A673 (cell line): ENCODE data around the gene ADGRL3. TPM values are rescaled to one million over a fixed set of nuclear protein-coding genes. Genes with fewer than 3 reads are reported as not detected.
"Not testable (repeated sequence)": the region's sequence is repeated elsewhere in the genome, so short reads cannot be mapped to it uniquely, and the experiment has no call there.

Source experiments
- BruUV-seq: library from RNA; stranded (reverse); fragments of 400-500 nt; replicated peaks from 2 replicates; lab custom pipeline; 2021; lab: Mats Ljungman, UMichigan
- CTCF ChIA-PET: fragments of 300-600 bp; sonication (Branson Sonifier 250); formaldehyde crosslinking; loops from one replicate; lab custom pipeline; 2022; ENCODE audit warnings: antibody characterized with exemption; lab: Charles Lee
- POLR2A ChIA-PET: fragments of 300-600 bp; sonication (Branson Sonifier 250); formaldehyde crosslinking; loops from one replicate; lab custom pipeline; 2022; ENCODE audit warnings: antibody characterized with exemption; ENCODE audit not compliant: low non-redundant PET; lab: Charles Lee
- DNase-seq: peaks from one replicate; pipeline ENCODE4 v3.0.0-alpha.2; 2015; ENCODE audit warnings: low spot score
- H3K27ac ChIP-seq: fragments of 200-600 bp; sonication (generic); 2 replicates; pipeline ENCODE4 v1.5.1; 2016; ENCODE audit warnings: mixed run types, low read depth, mild to moderate bottlenecking, mixed read lengths, antibody characterized with exemption, low read length; ENCODE audit not compliant: poor library complexity, severe bottlenecking
- H3K27me3 ChIP-seq: fragments of 200-600 bp; sonication (generic); replicated peaks from 2 replicates; pipeline ENCODE4 v1.6.1; 2017; ENCODE audit warnings: mixed run types, low read depth, mild to moderate bottlenecking, mixed read lengths, antibody characterized with exemption, low read length; ENCODE audit not compliant: insufficient read depth, poor library complexity
- H3K36me3 ChIP-seq: fragments of 200-600 bp; sonication (generic); 2 replicates; pipeline ENCODE4 v1.6.1; 2016; ENCODE audit warnings: mixed run types, mild to moderate bottlenecking, mixed read lengths, antibody characterized with exemption, low read length; ENCODE audit not compliant: insufficient read depth, poor library complexity, severe bottlenecking
- H3K4me1 ChIP-seq: fragments of 200-600 bp; sonication (generic); 2 replicates; pipeline ENCODE4 v1.6.1; 2017; ENCODE audit warnings: mixed run types, mild to moderate bottlenecking, mixed read lengths, antibody characterized with exemption, low read length; ENCODE audit not compliant: insufficient read depth, poor library complexity, severe bottlenecking
- H3K4me3 ChIP-seq: fragments of 200-600 bp; sonication (generic); 2 replicates; pipeline ENCODE4 v1.5.1; 2016; ENCODE audit warnings: low read depth, mixed run types, mild to moderate bottlenecking, mixed read lengths, low read length; ENCODE audit not compliant: poor library complexity, severe bottlenecking
- H3K9me3 ChIP-seq: fragments of 200-600 bp; sonication (generic); 2 replicates; pipeline ENCODE4 v1.6.1; 2016; ENCODE audit warnings: mixed run types, low read depth, mild to moderate bottlenecking, mixed read lengths, antibody characterized with exemption, low read length; ENCODE audit not compliant: poor library complexity, severe bottlenecking
- CTCF ChIP-seq: fragments of 300-800, 200-600 bp; sonication (generic); conservative IDR thresholded peaks from 2 replicates; pipeline ENCODE4 v1.5.1; 2017; ENCODE audit warnings: low read depth, mild to moderate bottlenecking, antibody characterized with exemption, low read length, moderate library complexity, mixed read lengths
- EZH2 ChIP-seq: fragments of 200-600 bp; sonication (generic); IDR thresholded peaks from 2 replicates; pipeline ENCODE4 v1.6.1; 2017; ENCODE audit warnings: borderline replicate concordance, low read depth, mild to moderate bottlenecking, mixed read lengths, antibody characterized with exemption, low read length; ENCODE audit not compliant: poor library complexity, severe bottlenecking
- intact Hi-C: fragments of 100-400 bp; cut with micrococcal nuclease; formaldehyde crosslinking; loops from one replicate; pipeline ENCODE4 v1.10.0; 2022; ENCODE audit not compliant: unreplicated experiment
- total RNA-seq: library from RNA; stranded (reverse); gene quantifications from 2 replicates; pipeline ENCODE4 v1.2.3, GENCODE V29; 2021

ADGRL3 gene
- total RNA-seq, 1 experiment from 2014 or later: not detected

GRCh38 chr4:61841714-61842113 lies 641.6 kb downstream of the ADGRL3 start:
- no peaks in the 10 kb centered on the region for H3K36me3 ChIP-seq
- H3K4me3 ChIP-seq: no peak overlapping the region
- no TSS peak for BruUV-seq
- ChIA-PET POLR2A (no interaction called here), CTCF (no interaction called here)
- H3K4me1 ChIP-seq: no peaks in the 10 kb centered on the region
- TF ChIP-seq EZH2 (no peak), CTCF (no peak)
- DNase-seq: no peak
- no peaks in the 10 kb centered on the region for H3K27me3 ChIP-seq
- H3K9me3 ChIP-seq: no peaks in the 10 kb centered on the region
- no peak overlapping the region for H3K27ac ChIP-seq
- intact Hi-C loops: no loop called here

DNA sequence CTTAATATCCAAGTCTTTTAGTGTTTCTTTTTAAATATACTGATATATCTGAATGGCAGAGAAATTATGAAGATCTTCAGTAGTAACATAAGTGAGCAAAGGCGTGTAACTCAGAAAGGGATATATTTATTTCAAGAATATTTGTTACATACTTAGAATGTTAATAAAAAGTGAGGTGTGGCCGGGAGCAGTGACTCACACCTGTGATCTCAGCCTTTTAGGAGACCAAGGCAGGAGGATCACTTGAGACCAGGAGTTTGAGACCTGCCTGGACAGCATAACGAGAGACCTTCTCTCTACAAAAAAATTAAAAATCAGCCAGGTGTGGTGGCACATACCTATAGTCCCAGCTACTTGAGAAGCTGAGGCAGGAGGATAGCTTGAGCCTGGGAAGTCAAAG lies 651.0 kb downstream of the ADGRL3 start:
- Histone ChIP-seq H3K27ac (no peak overlapping the region), H3K27me3 (no peaks in the 10 kb centered on the region), H3K9me3 (no peaks in the 10 kb centered on the region), H3K4me3 (no peak overlapping the region), H3K4me1 (no peaks in the 10 kb centered on the region), H3K36me3 (no peaks in the 10 kb centered on the region)
- no peak for DNase-seq
- no peak for TF ChIP-seq EZH2
- no peak for TF ChIP-seq CTCF
- no TSS peak for BruUV-seq
- ChIA-PET POLR2A (no interaction called here), CTCF (no interaction called here)
- intact Hi-C loops: no loop called here

DNA sequence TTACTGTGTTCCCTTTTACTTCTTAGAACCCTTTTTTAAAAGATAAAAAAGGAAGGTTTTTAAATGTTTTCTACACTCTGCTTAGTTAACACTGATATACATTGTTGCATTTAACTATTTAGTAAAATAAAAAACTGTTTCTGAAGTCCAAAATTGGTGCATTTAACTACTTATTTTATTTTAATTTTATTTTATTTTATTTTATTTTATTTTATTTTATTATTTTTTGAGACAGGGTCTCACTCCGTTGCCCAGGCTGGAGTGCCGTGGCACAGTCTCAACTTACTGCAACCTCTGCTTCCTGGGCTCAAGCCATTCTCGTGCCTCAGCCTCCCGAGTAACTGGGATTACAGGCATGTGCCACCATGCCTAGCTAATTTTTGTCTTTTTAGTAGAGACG lies 652.0 kb downstream of the ADGRL3 start:
- H3K4me3 ChIP-seq, H3K36me3 ChIP-seq, CTCF ChIA-PET, intact Hi-C loops, H3K27me3 ChIP-seq, DNase-seq, BruUV-seq, H3K4me1 ChIP-seq, POLR2A ChIA-PET, H3K27ac ChIP-seq, H3K9me3 ChIP-seq: not testable (repeated sequence)

- H3K4me1 ChIP-seq: no peaks in the 10 kb centered on the region
- no peaks in the 10 kb centered on the region for H3K9me3 ChIP-seq
- CTCF ChIA-PET: no interaction called here
- H3K27ac ChIP-seq: no peak overlapping the region
- no peaks in the 10 kb centered on the region for H3K36me3 ChIP-seq
- no peak for TF ChIP-seq CTCF
- no peak for TF ChIP-seq EZH2
- no TSS peak for BruUV-seq
- H3K27me3 ChIP-seq: no peaks in the 10 kb centered on the region
- intact Hi-C loops: no loop called here
- no peak overlapping the region for H3K4me3 ChIP-seq
- POLR2A ChIA-PET: no interaction called here
- no peak for DNase-seq
Measured at GRCh38 chr4:61853041-61853440, 652.9 kb downstream of the ADGRL3 start.
